Stimulated activated CD4-positive, alpha-beta T cell treated with anti-CD3 and anti-CD28 coated beads, Interleukin-4, amount 100 ng/mL, for 4 hours (primary cell): ENCODE results near the gene ZNF423.

Source experiments
- DNase-seq, 2 experiments: peaks; one replicate each; pipeline ENCODE4 v3.0.0-alpha.2; 2020

Gene ZNF423

GRCh38 chr16:49659356-49659755 lies 196.6 kb downstream of the ZNF423 start:
- DNase-seq, result no peak

DNA sequence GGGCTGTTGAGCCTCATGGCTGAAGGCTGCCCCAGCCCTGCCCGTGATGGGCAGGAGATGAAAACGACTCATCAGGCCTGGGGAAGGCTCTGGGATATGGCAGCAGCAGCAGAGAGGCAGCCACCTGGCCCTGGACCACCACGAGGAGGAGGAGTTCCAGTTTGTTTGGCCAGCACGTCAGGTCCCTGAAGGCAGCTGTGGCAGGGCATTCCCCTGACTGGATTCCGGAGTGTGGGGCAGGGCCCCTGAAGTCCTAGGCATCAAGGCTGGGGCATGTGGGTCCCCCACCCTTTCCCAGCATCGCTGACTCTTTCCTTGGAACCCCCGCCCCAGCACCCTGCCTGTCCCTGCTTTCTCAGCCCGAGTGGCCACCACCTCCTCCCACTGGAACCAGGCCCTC lies 197.4 kb downstream of the ZNF423 start:
- DNase-seq, result no peak

GRCh38 chr16:49657736-49658465 lies 198.0 kb downstream of the ZNF423 start:
- DNase-seq, result no peak

DNA sequence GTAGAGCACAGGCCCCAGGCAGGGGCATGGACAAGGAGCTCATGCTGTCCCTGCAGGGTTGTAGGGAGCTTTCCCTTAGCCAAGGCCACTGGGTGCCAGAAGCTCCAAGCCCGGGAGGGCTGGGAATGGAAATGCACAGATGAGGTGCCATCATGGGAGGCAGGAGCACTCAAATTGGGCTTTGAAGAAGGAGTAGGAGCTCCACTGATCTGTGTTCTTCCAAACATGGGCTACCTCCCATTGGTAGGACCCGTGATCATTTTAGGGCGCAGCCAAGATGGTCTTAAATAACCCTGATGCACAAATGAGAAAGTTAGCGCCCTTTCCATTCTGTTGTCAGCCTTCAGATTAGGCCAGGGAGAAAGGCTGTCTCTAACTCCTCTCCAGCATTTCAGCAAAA lies 201.5 kb downstream of the ZNF423 start:
- no peak for DNase-seq

DNA sequence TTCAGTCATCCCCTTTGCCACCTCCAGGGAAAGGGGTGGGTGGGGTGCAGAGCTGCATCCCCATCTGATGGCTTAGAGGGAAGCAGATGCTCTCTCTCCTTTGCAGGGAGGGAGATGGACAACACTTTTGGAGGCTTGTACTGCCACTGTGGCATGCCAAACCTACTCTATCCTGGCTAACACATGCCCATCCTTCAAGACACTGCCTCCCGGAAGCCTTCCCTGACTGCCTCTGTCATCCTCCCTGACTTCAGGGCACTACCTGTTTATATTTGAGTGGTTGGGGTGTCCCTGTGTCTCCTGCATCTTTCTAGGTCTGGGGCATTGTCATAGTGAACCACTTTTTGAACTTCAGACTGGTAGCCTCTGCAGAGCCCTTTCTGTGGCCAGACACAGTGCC lies 202.3 kb downstream of the ZNF423 start:
- DNase-seq, result no peak

- no peak for DNase-seq
These were observed 202.7 kb downstream of the ZNF423 start for GRCh38 chr16:49653173-49653570.

DNA sequence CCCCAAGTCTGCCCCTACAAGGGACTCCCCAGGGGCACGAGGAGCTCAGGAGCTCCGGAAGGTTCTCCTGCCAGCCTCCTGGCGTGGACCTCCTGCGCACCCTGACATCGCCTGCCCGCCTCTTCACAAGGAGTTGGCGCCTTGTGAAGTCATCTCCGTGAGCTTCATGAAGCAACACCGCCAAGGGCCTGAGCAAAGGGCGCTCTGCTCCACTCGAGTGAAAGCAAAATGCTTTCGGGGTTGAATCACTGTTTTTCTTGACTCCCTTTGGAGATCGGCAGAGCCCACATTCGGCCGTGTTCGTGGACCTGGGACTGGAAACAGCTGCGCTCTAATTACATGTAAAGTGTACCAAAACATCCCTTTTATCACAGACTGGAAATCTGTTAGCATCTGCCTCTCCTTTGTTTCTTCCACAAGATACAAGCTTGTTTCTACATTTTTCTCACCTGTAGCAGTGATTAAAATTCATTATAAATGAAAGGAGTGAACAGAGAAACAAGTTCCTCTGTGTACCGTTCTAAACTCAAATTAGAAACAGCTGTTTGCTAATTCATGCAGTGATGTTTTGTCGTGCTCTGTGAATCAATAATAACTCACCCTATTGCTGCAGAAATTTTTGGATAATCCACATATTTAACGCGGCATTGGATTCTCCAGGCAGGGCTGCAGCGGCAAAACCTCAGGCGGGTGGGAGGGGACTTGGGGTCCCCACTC lies 203.3 kb downstream of the ZNF423 start:
- DNase-seq, result no peak

DNA sequence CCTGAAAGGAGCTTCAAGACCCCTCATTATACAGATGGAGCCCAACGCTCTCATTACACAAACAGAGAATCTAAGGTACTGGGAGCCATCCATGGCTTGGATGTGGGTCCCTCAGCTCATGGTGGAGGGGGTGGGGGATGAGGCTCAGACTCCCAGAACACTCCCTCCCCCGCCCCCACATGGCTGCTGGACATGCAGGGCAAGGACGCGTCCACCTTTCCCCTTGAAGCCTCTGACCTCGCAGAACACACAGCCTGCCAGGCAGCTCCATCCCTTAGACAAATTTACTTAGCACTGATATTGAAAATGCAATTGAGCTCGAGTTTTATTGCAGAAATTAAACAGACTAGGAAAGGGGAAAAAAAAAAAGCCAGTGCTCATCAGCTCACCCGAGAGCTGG lies 203.9 kb downstream of the ZNF423 start:
- DNase-seq, result no peak

GRCh38 chr16:49651226-49651625 lies 204.7 kb downstream of the ZNF423 start:
- no peak for DNase-seq

GRCh38 chr16:49650603-49651002 lies 205.3 kb downstream of the ZNF423 start:
- no peak for DNase-seq

- DNase-seq, result no peak
These were observed 206.7 kb downstream of the ZNF423 start for GRCh38 chr16:49649013-49649765.

GRCh38 chr16:49647673-49648072 lies 208.2 kb downstream of the ZNF423 start:
- no peak for DNase-seq

DNA sequence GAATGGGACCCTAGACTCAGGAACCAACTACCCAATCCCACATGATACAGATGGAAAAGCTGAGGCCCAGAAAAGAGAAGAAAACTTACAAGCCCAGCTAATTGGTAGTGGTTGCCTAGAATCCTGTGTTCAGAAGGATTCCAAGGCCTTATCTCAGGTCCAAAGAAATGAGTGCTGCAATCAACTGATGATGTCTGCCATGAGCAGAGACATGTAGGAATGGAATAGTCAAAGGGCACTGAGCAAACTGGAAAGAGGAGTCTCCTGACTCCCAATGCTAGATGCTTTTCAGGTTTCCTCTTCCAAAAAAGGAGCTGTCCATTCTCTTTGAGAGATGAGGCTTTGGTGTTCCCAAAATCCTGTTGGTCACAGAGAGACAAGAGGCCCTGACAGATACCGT lies 210.6 kb downstream of the ZNF423 start:
- DNase-seq, result no peak

- no peak for DNase-seq
These were observed 211.8 kb downstream of the ZNF423 start for GRCh38 chr16:49644145-49644463.

DNA sequence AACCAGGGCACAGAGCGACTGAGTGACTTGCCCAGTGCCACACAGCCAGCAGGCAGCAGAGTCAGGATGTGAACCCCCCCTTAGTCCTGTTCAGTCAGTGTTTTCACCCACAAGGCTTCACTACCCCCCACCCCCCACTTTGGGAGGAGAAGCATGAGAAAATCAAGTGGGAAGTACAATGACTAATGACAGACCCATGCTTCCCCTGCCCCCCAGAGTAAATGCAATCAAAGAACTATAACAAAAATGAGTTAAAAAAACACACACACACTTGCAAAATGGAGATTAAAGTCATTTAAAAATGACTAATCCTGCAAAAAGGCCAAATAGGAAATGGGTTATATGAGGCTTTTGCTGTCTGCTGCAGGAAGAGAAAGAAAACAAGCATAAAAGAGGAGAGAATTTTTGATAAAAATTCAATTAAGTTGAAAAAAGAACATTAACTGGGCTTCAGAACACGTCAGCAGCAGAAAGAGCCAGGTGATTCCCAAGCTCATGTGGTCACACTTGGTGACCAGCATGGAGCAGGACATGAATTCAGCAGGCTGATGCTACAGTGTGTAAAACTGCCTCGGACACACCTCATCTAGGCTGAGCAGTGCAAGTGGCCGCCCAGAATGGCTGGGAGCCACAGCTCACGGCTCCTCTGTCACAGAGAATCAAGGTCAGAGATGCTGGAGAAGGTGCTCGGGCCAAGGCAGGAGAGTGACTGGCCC lies 212.3 kb downstream of the ZNF423 start:
- no peak for DNase-seq

DNA sequence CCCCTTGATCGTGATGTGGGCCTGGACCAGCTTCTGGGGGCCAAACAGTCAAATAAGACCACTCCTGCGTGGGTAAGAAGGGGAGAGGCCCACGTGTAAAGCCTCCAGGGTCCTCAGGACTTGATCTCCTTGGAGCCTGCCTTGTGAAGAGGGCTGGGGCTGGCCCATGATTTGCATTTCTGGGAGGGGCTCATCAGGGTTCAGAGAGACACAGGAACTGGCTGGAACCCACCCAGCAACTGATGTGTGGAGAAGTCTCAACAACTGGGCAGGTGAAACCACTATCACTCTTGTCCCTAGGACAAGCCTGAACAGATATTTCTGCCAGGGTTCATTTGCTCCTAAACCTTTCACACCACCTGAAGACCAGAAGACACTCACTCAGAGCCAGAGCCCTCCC lies 214.7 kb downstream of the ZNF423 start:
- DNase-seq, result no peak

GRCh38 chr16:49640581-49640980 lies 215.3 kb downstream of the ZNF423 start:
- no peak for DNase-seq

DNA sequence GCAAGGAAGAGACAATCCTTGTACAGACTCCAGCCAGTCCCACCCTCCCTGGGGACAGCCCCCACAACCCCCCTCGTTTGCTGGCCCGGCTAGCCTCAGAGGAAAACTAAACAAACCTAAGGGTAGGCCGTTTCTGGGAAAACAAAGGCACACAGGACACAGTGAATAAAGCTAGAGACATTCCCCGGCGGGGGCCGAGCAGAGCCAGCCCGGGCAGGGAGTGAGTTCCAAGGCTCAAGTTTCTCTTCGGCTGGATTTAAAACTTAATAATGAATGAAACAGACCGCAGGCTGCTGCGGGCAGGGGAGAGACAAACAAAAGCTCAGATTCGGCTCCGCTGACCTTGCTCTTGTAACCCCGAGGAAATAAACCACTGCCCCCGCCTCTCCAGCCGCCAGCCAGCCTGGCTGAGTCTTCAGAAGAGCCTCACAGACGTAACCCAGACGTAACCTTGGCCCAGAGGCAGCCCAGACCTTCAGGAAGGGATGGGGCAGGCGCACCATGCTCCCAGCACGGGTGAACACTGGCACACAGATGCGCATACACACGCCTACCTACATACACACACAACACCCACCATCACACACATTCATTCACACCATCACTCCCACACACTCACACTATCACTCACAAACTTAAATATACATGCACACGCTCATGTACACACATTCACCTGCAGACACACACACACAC lies 216.0 kb downstream of the ZNF423 start:
- no peak for DNase-seq

DNA sequence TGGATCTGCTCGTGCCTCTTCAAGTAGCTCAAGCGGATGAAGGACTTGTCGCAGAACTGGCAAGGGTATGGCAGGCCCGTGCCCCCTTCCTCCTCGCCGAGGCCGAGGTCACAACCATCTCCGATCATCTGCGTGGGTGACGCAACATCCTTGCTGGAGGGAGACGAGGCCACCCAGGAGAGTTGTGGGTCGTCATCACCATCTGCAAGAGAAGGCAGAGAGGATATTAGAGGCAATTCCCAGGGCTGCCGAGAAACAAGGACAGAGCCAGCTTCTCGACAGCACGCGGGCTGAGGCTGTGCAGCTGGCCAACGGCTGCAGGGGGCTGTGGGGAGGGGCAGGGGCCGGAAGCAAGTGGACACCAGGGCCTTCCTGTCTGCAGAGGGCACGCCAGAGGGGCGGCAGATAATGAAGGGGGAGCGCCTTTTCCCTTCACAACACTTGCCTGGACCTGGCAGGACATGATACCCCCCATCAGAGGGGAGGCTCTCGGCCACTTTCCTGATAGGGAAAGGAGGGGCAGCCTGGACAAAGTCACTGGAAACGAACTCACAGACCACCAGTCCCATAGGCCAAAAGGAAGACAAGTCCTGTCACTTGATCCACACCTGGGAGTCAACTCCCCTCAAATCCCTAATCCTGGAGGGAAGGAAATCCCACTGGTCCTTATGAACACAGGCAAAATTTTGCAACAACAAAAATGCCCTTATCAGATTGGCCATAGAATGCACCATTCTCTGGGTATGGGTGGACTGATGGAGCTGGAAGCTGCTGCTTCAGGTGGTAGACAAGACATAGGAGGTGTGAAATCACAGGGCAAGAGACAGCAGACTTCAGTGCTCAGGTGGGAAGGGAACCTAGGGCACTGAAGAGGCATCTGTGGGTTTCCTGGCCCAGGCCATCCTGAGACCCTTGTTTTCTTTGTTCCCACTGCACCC lies 217.0 kb downstream of the ZNF423 start:
- DNase-seq, result no peak

GRCh38 chr16:49637933-49638672 lies 217.8 kb downstream of the ZNF423 start:
- no peak for DNase-seq

- DNase-seq, result no peak
These were observed 218.4 kb downstream of the ZNF423 start for GRCh38 chr16:49637511-49637910.
